Lower lobe of right lung (tissue), 2 donors: ENCODE data around the gene TCP10L. TPM values are rescaled to one million over a fixed set of nuclear protein-coding genes. Genes with fewer than 3 reads are reported as not detected.
"Not testable (repeated sequence)": the region's sequence is repeated elsewhere in the genome, so short reads cannot be mapped to it uniquely, and the experiment has no call there.

Source experiments
- ATAC-seq, 2 donors: fragments of 200-7000 bp; cut with Tn5 transposase; one replicate each; pipeline ENCODE4 v1.9.1; 2020 to 2022; ENCODE audit warnings: mild to moderate bottlenecking in 2 of 2, moderate library complexity in 2 of 2
- DNase-seq: peaks from one replicate; pipeline ENCODE4 v3.0.0-alpha.2; 2020
- H3K27ac ChIP-seq: fragments of 200-600 bp; one replicate; pipeline ENCODE4 v1.8.0; 2022
- H3K27me3 ChIP-seq: fragments of 200-600 bp; one replicate; pipeline ENCODE4 v1.8.0; 2022; ENCODE audit warnings: low read depth
- H3K36me3 ChIP-seq: fragments of 200-600 bp; one replicate; pipeline ENCODE4 v1.8.0; 2022; ENCODE audit warnings: mild to moderate bottlenecking
- H3K4me1 ChIP-seq: fragments of 200-600 bp; one replicate; pipeline ENCODE4 v1.8.0; 2022
- H3K4me3 ChIP-seq: fragments of 200-600 bp; one replicate; pipeline ENCODE4 v1.8.0; 2022; ENCODE audit warnings: mild to moderate bottlenecking
- H3K9me3 ChIP-seq: fragments of 200-600 bp; one replicate; pipeline ENCODE4 v1.8.0; 2022
- intact Hi-C: fragments of 100-400 bp; cut with DNase I; formaldehyde crosslinking; loops from one replicate; pipeline ENCODE4 v1.11.0; 2022
- total RNA-seq: library from RNA; stranded (reverse); fragmentation: NEBNext Ultra II Directional; extraction: Animal tissue kit (Norgen Biotek cat#: 25700); gene quantifications from one replicate; pipeline ENCODE4 v1.2.1, GENCODE V29; 2021
- TF ChIP-seq, protein P1 (sequence below): fragments of 200-600 bp; IDR thresholded peaks from one replicate; pipeline ENCODE4 v1.8.0; 2022; ENCODE audit warnings: antibody characterized with exemption, mild to moderate bottlenecking
- donor health status: DM: no; HTN: yes; CAD: no; lungs with severe emphysema.

TCP10L gene
- total RNA-seq, 1 donor from 2014 or later: 0.71 TPM

DNA sequence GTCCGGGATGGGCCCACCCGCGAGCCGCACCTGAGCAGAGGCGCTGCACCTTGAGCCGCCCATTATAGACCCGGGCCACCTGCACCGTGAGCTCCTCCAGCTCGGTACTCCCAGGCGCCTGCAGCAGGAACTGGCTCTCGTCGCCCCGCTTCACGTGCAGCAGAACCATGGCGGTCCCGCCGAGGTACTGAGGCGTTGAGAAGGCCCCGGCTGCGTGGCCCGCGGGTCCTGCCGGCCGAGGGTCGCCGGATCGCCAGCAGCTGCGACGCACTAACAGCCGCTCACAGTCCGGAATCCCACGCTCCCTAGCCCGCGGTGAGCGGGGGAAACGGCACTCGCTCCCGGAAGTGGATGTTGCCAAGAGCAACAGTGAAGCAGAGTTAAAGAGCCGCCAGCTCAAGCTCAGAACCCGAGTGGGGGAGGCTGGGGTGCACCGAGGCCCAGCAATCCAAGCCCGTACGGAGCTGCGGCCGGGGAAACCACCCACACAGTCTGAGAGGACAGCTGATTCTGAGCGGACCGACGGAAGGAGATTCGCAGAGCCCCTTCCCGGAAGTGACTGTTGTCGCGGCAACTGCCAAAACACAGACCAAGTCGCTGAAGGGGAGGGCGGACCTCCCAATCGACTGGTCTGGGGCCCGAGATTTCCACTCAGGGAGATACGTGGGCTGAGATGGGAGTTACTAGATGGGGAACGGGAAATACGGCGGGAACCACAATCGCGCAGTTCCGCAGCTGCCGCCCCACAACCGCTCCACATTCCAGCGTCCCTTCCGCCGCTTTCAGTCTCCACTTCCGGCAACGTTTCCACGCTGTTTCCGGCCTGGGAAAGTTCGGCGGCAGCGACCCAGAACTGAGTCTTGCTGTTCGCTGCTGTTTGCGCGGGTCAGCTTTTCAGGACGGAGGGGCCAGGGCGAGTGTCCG lies 27.0 kb upstream of the TCP10L start, which contains the start of gene CFAP298:
Gene CFAP298, minus strand, starts transcription at position 303 of the 924 bp plus-strand sequence. Its CDS starts 134 bp downstream, at position 169.
- intact Hi-C loops: no loop called here
- TF ChIP-seq, protein P1, sequence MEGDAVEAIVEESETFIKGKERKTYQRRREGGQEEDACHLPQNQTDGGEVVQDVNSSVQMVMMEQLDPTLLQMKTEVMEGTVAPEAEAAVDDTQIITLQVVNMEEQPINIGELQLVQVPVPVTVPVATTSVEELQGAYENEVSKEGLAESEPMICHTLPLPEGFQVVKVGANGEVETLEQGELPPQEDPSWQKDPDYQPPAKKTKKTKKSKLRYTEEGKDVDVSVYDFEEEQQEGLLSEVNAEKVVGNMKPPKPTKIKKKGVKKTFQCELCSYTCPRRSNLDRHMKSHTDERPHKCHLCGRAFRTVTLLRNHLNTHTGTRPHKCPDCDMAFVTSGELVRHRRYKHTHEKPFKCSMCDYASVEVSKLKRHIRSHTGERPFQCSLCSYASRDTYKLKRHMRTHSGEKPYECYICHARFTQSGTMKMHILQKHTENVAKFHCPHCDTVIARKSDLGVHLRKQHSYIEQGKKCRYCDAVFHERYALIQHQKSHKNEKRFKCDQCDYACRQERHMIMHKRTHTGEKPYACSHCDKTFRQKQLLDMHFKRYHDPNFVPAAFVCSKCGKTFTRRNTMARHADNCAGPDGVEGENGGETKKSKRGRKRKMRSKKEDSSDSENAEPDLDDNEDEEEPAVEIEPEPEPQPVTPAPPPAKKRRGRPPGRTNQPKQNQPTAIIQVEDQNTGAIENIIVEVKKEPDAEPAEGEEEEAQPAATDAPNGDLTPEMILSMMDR: no peak
- Histone ChIP-seq H3K27me3 (no peaks in the 10 kb centered on the region), H3K27ac (peak within 1 kb of the TSS; percentile 95), H3K36me3 (peaks cover 25% of the 10 kb centered on the region), H3K4me3 (peak within 1 kb of the TSS; percentile 98), H3K9me3 (no peaks in the 10 kb centered on the region), H3K4me1 (peaks cover 27% of the 10 kb centered on the region)
- peak; percentile 91 for DNase-seq
- peak; percentile 97 to 98 for ATAC-seq

GRCh38 chr21:32611471-32611997 lies 26.2 kb upstream of the TCP10L start:
- ATAC-seq (peak; percentile 59 to 63), DNase-seq (peak; percentile 58)
- TF ChIP-seq, protein P1: no peak
- Histone ChIP-seq H3K27ac (peak overlapping the region; percentile 95), H3K9me3 (no peaks in the 10 kb centered on the region), H3K4me1 (peaks cover 27% of the 10 kb centered on the region), H3K36me3 (peaks cover 33% of the 10 kb centered on the region), H3K4me3 (peak overlapping the region; percentile 98), H3K27me3 (no peaks in the 10 kb centered on the region)
- intact Hi-C loops: no loop called here

DNA sequence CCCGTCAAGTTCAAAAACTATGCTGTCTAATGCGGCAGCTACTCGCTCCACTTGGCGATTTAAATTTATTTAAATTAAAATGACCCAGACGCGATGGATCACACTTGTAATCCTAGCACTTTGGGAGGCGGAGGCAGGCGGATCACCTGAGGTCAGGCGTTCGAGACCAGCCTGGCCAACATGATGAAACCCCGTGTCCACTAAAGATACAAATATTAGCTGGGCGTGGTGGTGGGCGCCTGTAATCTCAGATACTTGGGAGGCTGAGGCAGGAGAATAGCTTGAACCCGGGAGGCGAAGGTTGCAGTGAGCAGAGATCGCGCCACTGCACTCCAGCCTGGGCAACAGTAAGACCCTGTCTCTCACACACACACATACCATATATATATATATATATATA lies 25.6 kb upstream of the TCP10L start:
- H3K27me3 ChIP-seq, H3K27ac ChIP-seq, intact Hi-C loops, DNase-seq, H3K9me3 ChIP-seq, ATAC-seq: not testable (repeated sequence)
- Histone ChIP-seq H3K36me3 (peaks cover 39% of the 10 kb centered on the region), H3K4me1 (peaks cover 27% of the 10 kb centered on the region), H3K4me3 (peak overlapping the region; percentile 98)

GRCh38 chr21:32608851-32609250 lies 23.5 kb upstream of the TCP10L start:
- DNase-seq: no peak
- TF ChIP-seq, protein P1: no peak
- Histone ChIP-seq H3K4me3 (no peak overlapping the region), H3K9me3 (no peaks in the 10 kb centered on the region), H3K27me3 (no peaks in the 10 kb centered on the region), H3K4me1 (peaks cover 27% of the 10 kb centered on the region), H3K27ac (no peak overlapping the region), H3K36me3 (peaks cover 60% of the 10 kb centered on the region)
- intact Hi-C loops: no loop called here
- no peak for ATAC-seq

GRCh38 chr21:32605469-32605868 lies 20.1 kb upstream of the TCP10L start:
- no peak for ATAC-seq
- TF ChIP-seq, protein P1: no peak

GRCh38 chr21:32604464-32604863 lies 19.1 kb upstream of the TCP10L start:
- H3K9me3 ChIP-seq: no peaks in the 10 kb centered on the region
- no peak for DNase-seq
- no peaks in the 10 kb centered on the region for H3K27me3 ChIP-seq
- ATAC-seq: no peak
- H3K4me1 ChIP-seq: peaks cover 2% of the 10 kb centered on the region
- TF ChIP-seq, protein P1: no peak
- intact Hi-C loops: no loop called here
- peaks cover 89% of the 10 kb centered on the region for H3K36me3 ChIP-seq
- no peak overlapping the region for H3K4me3 ChIP-seq
- H3K27ac ChIP-seq: no peak overlapping the region

More at GRCh38 chr21:32605469-32605868, 20.1 kb upstream of the TCP10L start:
- no peaks in the 10 kb centered on the region for H3K9me3 ChIP-seq
- H3K4me1 ChIP-seq: peaks cover 11% of the 10 kb centered on the region
- no peak for DNase-seq
- no peak overlapping the region for H3K27ac ChIP-seq
- no peak overlapping the region for H3K4me3 ChIP-seq
- H3K36me3 ChIP-seq: peaks cover 85% of the 10 kb centered on the region
- intact Hi-C loops: no loop called here
- H3K27me3 ChIP-seq: no peaks in the 10 kb centered on the region
